Measurements from ENCODE around the gene PCDH9.

PCDH9 gene, protein sequence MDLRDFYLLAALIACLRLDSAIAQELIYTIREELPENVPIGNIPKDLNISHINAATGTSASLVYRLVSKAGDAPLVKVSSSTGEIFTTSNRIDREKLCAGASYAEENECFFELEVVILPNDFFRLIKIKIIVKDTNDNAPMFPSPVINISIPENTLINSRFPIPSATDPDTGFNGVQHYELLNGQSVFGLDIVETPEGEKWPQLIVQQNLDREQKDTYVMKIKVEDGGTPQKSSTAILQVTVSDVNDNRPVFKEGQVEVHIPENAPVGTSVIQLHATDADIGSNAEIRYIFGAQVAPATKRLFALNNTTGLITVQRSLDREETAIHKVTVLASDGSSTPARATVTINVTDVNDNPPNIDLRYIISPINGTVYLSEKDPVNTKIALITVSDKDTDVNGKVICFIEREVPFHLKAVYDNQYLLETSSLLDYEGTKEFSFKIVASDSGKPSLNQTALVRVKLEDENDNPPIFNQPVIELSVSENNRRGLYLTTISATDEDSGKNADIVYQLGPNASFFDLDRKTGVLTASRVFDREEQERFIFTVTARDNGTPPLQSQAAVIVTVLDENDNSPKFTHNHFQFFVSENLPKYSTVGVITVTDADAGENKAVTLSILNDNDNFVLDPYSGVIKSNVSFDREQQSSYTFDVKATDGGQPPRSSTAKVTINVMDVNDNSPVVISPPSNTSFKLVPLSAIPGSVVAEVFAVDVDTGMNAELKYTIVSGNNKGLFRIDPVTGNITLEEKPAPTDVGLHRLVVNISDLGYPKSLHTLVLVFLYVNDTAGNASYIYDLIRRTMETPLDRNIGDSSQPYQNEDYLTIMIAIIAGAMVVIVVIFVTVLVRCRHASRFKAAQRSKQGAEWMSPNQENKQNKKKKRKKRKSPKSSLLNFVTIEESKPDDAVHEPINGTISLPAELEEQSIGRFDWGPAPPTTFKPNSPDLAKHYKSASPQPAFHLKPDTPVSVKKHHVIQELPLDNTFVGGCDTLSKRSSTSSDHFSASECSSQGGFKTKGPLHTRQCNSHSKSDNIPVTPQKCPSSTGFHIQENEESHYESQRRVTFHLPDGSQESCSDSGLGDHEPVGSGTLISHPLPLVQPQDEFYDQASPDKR (N-terminal part only)

DNA sequence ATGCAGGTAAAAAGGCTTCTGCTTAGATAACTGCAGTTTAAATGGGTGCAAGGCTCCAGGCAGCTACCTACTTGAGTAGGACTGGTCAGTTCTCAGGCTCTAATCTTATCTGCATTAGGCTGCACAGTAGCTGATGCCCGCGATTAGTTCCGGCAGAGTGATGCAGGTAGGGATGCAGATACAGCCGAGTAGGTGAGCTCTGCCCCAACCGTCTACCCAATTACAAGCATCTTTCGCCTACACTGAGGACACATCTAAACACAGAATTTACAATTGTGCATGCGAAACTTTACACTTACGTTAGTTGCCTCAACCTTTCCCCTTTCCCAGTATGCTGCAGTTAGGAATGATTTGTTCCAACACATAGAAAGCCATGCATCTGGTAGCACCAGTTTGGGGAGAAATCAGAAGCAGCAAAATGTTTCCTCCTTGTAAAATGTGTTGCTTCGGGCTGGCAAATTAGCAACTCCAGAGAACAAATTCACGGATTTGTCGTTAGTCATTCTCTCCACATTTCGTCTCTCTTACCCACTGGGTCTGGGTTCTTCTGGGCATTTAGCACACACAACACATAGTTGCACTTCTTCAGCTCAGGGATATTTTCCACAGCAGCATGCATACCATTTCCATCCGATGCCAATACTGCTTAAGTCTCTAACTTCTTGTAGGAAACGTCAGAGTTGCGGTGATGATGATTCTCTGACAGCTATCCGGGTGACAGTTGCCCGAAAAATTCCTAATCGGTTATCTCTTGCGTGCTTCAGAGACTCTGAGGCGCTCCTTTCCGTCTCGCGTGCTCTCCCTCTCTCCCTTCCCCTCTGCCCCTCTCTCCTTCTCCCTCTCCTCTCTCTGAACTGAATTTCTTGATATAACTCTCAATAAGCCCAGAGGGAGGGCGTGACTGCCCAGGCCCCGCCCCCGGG, at the start of gene PCDH9:
Gene PCDH9 (minus strand): TSS at position 856 of the 923 bp plus-strand sequence. CDS start 1,896 bp downstream, outside the sequence.
- no peak for TF ChIP-seq EZH2phosphoT487 (IDR thresholded peaks at IDR 0.05; ENCODE audit: borderline replicate concordance)
- TF ChIP-seq, protein P1, sequence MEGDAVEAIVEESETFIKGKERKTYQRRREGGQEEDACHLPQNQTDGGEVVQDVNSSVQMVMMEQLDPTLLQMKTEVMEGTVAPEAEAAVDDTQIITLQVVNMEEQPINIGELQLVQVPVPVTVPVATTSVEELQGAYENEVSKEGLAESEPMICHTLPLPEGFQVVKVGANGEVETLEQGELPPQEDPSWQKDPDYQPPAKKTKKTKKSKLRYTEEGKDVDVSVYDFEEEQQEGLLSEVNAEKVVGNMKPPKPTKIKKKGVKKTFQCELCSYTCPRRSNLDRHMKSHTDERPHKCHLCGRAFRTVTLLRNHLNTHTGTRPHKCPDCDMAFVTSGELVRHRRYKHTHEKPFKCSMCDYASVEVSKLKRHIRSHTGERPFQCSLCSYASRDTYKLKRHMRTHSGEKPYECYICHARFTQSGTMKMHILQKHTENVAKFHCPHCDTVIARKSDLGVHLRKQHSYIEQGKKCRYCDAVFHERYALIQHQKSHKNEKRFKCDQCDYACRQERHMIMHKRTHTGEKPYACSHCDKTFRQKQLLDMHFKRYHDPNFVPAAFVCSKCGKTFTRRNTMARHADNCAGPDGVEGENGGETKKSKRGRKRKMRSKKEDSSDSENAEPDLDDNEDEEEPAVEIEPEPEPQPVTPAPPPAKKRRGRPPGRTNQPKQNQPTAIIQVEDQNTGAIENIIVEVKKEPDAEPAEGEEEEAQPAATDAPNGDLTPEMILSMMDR (conservative IDR thresholded peaks at IDR 0.05; ENCODE audit: low read length), result no peak
- H4K20me1 ChIP-seq (ENCODE audit: insufficient read depth, low read length, poor library complexity, severe bottlenecking), result no peaks in the 10 kb centered on the region
- peaks cover 6% of the 10 kb centered on the region; the same call in 1 of the 2 replicates for H3K79me2 ChIP-seq (ENCODE audit: insufficient read depth, low read length)
- peak within 1 kb of the TSS; percentile 90 for H3K4me2 ChIP-seq (ENCODE audit: low read depth, low read length, poor library complexity, severe bottlenecking)
- H2AFZ ChIP-seq (ENCODE audit: low read length), result peak within 1 kb of the TSS; percentile 97
- peak within 1 kb of the TSS; percentile 77 for H3K9ac ChIP-seq (ENCODE audit: low read depth, low read length, poor library complexity, severe bottlenecking)
- no peaks in the 10 kb centered on the region for H3K27me3 ChIP-seq (ENCODE audit: insufficient read depth, low read length, poor library complexity, severe bottlenecking)
- no peaks in the 10 kb centered on the region for H3K36me3 ChIP-seq (ENCODE audit: insufficient read depth, low read length)
- no peaks in the 10 kb centered on the region for H3K9me3 ChIP-seq (ENCODE audit: insufficient read depth, low read depth, low read length)
- no peaks in the 10 kb centered on the region for H3K9me2 ChIP-seq (replicated peaks; ENCODE audit: low read depth, low read length)
- no peaks in the 10 kb centered on the region for H3F3A ChIP-seq (ENCODE audit: low read depth)
- peak within 1 kb of the TSS; percentile 76 for H3K4me3 ChIP-seq (ENCODE audit: low read length, poor library complexity, severe bottlenecking)
- peaks cover 14% of the 10 kb centered on the region for H3K4me1 ChIP-seq (ENCODE audit: insufficient read depth, low read length, poor library complexity, severe bottlenecking)

DNA sequence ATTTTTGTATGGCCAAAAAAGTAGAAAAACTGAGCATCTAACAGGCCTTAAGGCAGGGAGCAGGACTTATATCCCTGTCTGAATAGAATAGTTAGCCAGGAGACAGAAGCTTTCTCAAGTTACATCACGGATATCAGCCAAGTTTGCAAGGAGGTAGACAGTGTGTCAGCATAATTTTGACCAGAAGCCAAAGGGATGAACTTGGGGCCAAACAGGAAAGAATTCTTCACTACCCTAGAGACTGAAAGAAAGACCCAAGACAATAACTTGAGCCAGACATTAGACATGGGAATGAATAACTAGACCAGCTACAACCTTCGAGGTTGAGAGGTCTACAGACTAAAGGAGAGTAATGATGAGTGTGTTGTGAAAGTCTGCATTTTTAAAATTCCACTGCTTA, 48.1 kb upstream of the PCDH9 start:
- Histone ChIP-seq H3K4me3 (ENCODE audit: low read length, poor library complexity, severe bottlenecking) (no peak overlapping the region), H3K79me2 (ENCODE audit: insufficient read depth, low read length) (no peaks in the 10 kb centered on the region), H3K9ac (ENCODE audit: low read depth, low read length, poor library complexity, severe bottlenecking) (no peak overlapping the region), H3K27me3 (ENCODE audit: insufficient read depth, low read length, poor library complexity, severe bottlenecking) (no peaks in the 10 kb centered on the region), H3K9me2 (replicated peaks; ENCODE audit: low read depth, low read length) (no peaks in the 10 kb centered on the region), H3K9me3 (ENCODE audit: insufficient read depth, low read depth, low read length) (no peaks in the 10 kb centered on the region), H3F3A (ENCODE audit: low read depth) (no peaks in the 10 kb centered on the region), H3K36me3 (ENCODE audit: insufficient read depth, low read length) (no peaks in the 10 kb centered on the region), H3K4me2 (ENCODE audit: low read depth, low read length, poor library complexity, severe bottlenecking) (no peak overlapping the region), H3K4me1 (ENCODE audit: insufficient read depth, low read length, poor library complexity, severe bottlenecking) (peaks cover 10% of the 10 kb centered on the region), H2AFZ (ENCODE audit: low read length) (no peak overlapping the region), H4K20me1 (ENCODE audit: insufficient read depth, low read length, poor library complexity, severe bottlenecking) (no peaks in the 10 kb centered on the region)
- no peak for TF ChIP-seq EZH2phosphoT487 (IDR thresholded peaks at IDR 0.05; ENCODE audit: borderline replicate concordance)
- TF ChIP-seq, protein P1 (conservative IDR thresholded peaks at IDR 0.05; ENCODE audit: low read length), result no peak

DNA sequence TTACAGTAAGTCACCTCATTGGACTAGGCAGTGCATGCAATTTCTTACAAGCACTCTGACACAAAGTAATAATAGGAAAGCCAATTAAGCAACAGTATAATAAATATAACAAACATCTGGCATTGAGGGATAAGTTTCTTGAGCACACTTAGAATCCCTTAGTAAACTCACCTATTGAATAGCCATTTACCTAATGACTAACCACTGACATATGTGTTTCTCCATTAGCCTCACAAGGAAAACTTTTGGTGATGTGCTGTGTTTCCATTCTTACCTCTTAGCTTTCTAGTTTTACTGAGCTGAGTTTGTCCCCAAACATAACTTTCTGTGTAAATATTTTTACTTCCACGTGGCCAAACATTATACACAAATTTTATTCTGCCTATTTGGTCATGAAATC, 47.4 kb upstream of the PCDH9 start:
- Histone ChIP-seq H3K79me2 (ENCODE audit: insufficient read depth, low read length) (no peaks in the 10 kb centered on the region), H3K9me3 (ENCODE audit: insufficient read depth, low read depth, low read length) (no peaks in the 10 kb centered on the region), H3K27me3 (ENCODE audit: insufficient read depth, low read length, poor library complexity, severe bottlenecking) (no peaks in the 10 kb centered on the region), H3F3A (ENCODE audit: low read depth) (no peaks in the 10 kb centered on the region), H3K9me2 (replicated peaks; ENCODE audit: low read depth, low read length) (no peaks in the 10 kb centered on the region), H3K4me1 (ENCODE audit: insufficient read depth, low read length, poor library complexity, severe bottlenecking) (peaks cover 10% of the 10 kb centered on the region), H3K9ac (ENCODE audit: low read depth, low read length, poor library complexity, severe bottlenecking) (no peak overlapping the region), H3K4me3 (ENCODE audit: low read length, poor library complexity, severe bottlenecking) (no peak overlapping the region), H3K36me3 (ENCODE audit: insufficient read depth, low read length) (no peaks in the 10 kb centered on the region), H4K20me1 (ENCODE audit: insufficient read depth, low read length, poor library complexity, severe bottlenecking) (no peaks in the 10 kb centered on the region), H2AFZ (ENCODE audit: low read length) (no peak overlapping the region), H3K4me2 (ENCODE audit: low read depth, low read length, poor library complexity, severe bottlenecking) (no peak overlapping the region)
- TF ChIP-seq EZH2phosphoT487 (IDR thresholded peaks at IDR 0.05; ENCODE audit: borderline replicate concordance), result no peak
- TF ChIP-seq, protein P1 (conservative IDR thresholded peaks at IDR 0.05; ENCODE audit: low read length), result no peak

Data from Loucy (cell line).